ENCODE data around the gene RASSF4. TPM values are rescaled to one million over a fixed set of nuclear protein-coding genes. Genes with fewer than 3 reads are reported as not detected.

Gene RASSF4
- total RNA-seq, 2 donors from 2014 or later: 44.5 to 50.8 TPM

DNA sequence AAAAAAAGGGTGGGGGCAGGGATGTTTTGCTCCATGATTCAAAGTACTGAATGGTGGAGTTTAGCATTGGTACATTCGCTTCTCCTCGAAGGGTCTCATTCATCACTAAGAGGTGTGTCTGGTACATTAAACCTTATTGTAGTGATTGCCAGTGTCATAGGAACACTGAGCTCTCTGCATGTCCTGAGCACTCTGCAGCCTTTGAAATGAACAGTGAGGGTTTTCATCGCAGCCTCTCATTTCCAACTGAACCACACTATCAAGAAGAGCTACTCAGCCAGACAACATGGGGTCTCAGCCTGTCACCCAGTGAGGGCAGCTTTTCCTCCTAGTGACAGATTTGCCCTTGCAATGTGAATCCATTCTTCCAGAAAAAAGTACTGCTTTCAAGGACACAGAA, 26.6 kb downstream of the RASSF4 start:
- H3K27me3 ChIP-seq: no peaks in the 10 kb centered on the region
- 97 to 98% methylated on average over 2 to 3 of the region's 3 CpGs for WGBS, 2 donors
- no peaks in the 10 kb centered on the region for H3K36me3 ChIP-seq (replicated peaks in 1 of 2; ENCODE audit: insufficient read depth in 1 of 2, low read depth in 2 of 2)
- peaks cover 77% of the 10 kb centered on the region for H3K4me1 ChIP-seq
- no peak overlapping the region for H3K27ac ChIP-seq
- H3K4me3 ChIP-seq: no peak overlapping the region
- DNase-seq (peak in 1 of 4 donors; percentile 3), ATAC-seq (no peak)
- intact Hi-C loops (cut with DNase I): no loop called here
- TF ChIP-seq POLR2A (IDR thresholded peaks at IDR 0.05): no peak
- no peak for TF ChIP-seq CTCF (IDR thresholded peaks at IDR 0.05)
- H3K9me3 ChIP-seq: no peaks in the 10 kb centered on the region

- 71 to 89% methylated on average over 3 of the region's 3 CpGs for WGBS, 2 donors
- ATAC-seq (no peak), DNase-seq (no peak)
- peaks cover 77% of the 10 kb centered on the region for H3K4me1 ChIP-seq
- TF ChIP-seq CTCF (IDR thresholded peaks at IDR 0.05) (no peak), POLR2A (IDR thresholded peaks at IDR 0.05) (no peak)
- H3K4me3 ChIP-seq: no peak overlapping the region
- no peaks in the 10 kb centered on the region for H3K9me3 ChIP-seq
- H3K36me3 ChIP-seq (replicated peaks in 1 of 2; ENCODE audit: insufficient read depth in 1 of 2, low read depth in 2 of 2): no peaks in the 10 kb centered on the region
- intact Hi-C loops (cut with DNase I): no loop called here
- H3K27ac ChIP-seq: no peak overlapping the region
- H3K27me3 ChIP-seq: no peaks in the 10 kb centered on the region
These were observed 27.1 kb downstream of the RASSF4 start for GRCh38 chr10:44986670-44987069.

DNA sequence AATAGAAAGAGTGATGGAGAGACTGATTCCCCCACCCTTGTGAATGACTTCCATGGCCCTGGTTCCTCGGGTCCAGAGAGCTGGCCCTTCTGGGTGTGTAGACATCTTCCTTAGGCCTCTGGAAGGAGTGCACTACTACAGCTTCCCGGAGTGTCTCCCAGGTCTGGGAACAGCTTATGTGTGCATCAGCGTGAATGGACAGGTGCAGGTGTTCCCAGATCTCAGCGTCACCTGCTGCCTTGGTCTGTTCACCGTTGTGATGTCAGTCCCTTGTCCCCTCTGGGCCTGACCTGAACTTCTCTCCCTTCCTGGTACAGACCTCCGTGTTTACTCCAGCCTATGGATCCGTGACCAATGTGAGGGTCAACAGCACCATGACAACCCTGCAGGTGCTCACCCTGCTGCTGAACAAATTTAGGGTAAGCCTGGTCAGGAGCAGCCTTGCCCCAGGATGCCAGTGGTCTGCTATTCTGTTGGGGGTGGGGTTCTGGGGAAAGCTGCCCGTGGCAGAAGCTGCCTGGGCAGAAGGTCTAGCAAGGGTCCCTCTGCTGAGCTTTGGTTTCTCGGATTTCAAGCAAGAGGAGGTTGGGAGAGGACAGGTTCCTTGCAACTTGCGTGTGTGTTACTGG, 29.5 kb downstream of the RASSF4 start:
- Histone ChIP-seq H3K9me3 (no peaks in the 10 kb centered on the region), H3K36me3 (replicated peaks in 1 of 2; ENCODE audit: insufficient read depth in 1 of 2, low read depth in 2 of 2) (no peaks in the 10 kb centered on the region), H3K27ac (peak overlapping the region; percentile 79 to 92 (median 86)), H3K4me3 (no peak overlapping the region), H3K4me1 (peaks cover 81% of the 10 kb centered on the region), H3K27me3 (no peaks in the 10 kb centered on the region)
- 42 to 62% methylated on average over 10 of the region's 10 CpGs for WGBS, 2 donors
- peak; percentile 75 to 92 (median 86) for DNase-seq
- peak; percentile 63 for ATAC-seq
- TF ChIP-seq CTCF (IDR thresholded peaks at IDR 0.05): no peak
- peak in 2 of 3 donors; percentile 50 to 65 for TF ChIP-seq POLR2A (IDR thresholded peaks at IDR 0.05)
- intact Hi-C loops (cut with DNase I): no loop called here

DNA sequence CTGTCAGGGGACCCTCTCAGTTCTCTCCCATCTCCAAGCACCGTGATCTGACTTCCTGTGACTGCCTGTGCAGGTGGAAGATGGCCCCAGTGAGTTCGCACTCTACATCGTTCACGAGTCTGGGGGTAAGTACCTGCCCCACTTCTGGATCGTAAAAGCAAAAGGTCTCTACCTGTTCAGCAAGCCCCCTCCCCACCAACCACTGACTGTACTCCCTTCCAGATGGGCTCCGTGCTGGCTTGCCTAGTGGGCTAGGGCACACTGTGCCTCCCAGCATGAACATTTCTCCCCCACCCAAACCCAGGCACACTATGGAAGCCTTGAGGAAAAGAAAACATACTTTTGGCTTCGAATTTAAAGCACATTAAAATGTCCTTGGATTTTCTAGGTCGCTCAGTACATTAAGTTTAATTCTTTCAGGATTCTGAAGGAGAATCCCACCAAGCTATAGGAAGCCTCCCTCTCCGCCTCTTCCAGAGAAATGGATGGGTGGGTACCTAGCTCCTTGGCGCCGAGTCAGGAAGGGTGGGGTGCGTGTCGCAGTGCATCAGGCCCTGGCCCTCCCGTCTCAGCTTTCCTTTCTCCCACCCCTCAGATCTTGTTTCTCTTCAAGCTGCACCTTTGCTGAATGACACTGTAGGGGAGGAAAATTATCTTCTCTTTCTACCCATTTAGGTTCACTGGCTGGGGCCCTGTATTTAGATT, 30.1 kb downstream of the RASSF4 start:
- DNase-seq (peak in 2 of 4 donors; percentile 2 to 25), ATAC-seq (no peak)
- no peaks in the 10 kb centered on the region for H3K27me3 ChIP-seq
- peaks cover 81% of the 10 kb centered on the region for H3K4me1 ChIP-seq
- peak overlapping the region; percentile 79 to 92 (median 86) for H3K27ac ChIP-seq
- TF ChIP-seq POLR2A (IDR thresholded peaks at IDR 0.05): no peak
- TF ChIP-seq CTCF (IDR thresholded peaks at IDR 0.05): no peak
- H3K36me3 ChIP-seq (replicated peaks in 1 of 2; ENCODE audit: insufficient read depth in 1 of 2, low read depth in 2 of 2): no peaks in the 10 kb centered on the region
- 54 to 68% methylated on average over 11 to 14 of the region's 14 CpGs for WGBS, 2 donors
- intact Hi-C loops (cut with DNase I): no loop called here
- no peak overlapping the region for H3K4me3 ChIP-seq
- no peaks in the 10 kb centered on the region for H3K9me3 ChIP-seq

Measured in body of pancreas (tissue), 4 donors.